ENCODE data around the gene GALNT10. TPM values are rescaled to one million over a fixed set of nuclear protein-coding genes. Genes with fewer than 3 reads are reported as not detected.

Gene GALNT10
- total RNA-seq, 1 experiment from 2014 or later, result 27.8 TPM

- H3K4me3 ChIP-seq (replicated peaks in 1 of 2; ENCODE audit: low read depth in 1 of 2, low read length in 2 of 2), result no peak overlapping the region
- RAD21 ChIA-PET (ENCODE audit: low non-redundant PET in 1 of 2, low total read pairs in 2 of 2, uncharacterized antibody in 2 of 2, unreplicated experiment in 2 of 2), result no interaction called here
- H3K9me2 ChIP-seq (ENCODE audit: insufficient read depth), result no peaks in the 10 kb centered on the region
- H3K27ac ChIP-seq (ENCODE audit: low read depth, low read length), result no peak overlapping the region
- BruUV-seq (replicated peaks), result no TSS peak
- H3K9ac ChIP-seq (ENCODE audit: low read length), result no peak overlapping the region
- ATAC-seq (no peak), DNase-seq (ENCODE audit: low read depth, low spot score) (no peak)
- intact Hi-C loops (cut with micrococcal nuclease), result no loop called here
- no peak for TF ChIP-seq TCF7L2 (IDR thresholded peaks at IDR 0.05; ENCODE audit: borderline replicate concordance, extremely low read depth, insufficient read depth, insufficient read length)
- TF ChIP-seq POLR2AphosphoS5 (IDR thresholded peaks at IDR 0.05; ENCODE audit: low read depth, low read length), result no peak
- no peak for TF ChIP-seq FOSL1 (IDR thresholded peaks at IDR 0.05; ENCODE audit: low read depth)
- TF ChIP-seq REST (IDR thresholded peaks at IDR 0.05; ENCODE audit: low read depth), result no peak
- TF ChIP-seq EZH2phosphoT487 (IDR thresholded peaks at IDR 0.05; ENCODE audit: borderline replicate concordance), result no peak
- TF ChIP-seq POLR2A (IDR thresholded peaks at IDR 0.05; ENCODE audit: borderline replicate concordance, extremely low read depth, insufficient read depth, insufficient read length), result no peak
- no peak for TF ChIP-seq SP1 (IDR thresholded peaks at IDR 0.05; ENCODE audit: low read depth)
- no peak for TF ChIP-seq ELF1 (IDR thresholded peaks at IDR 0.05; ENCODE audit: borderline replicate concordance, low read depth)
- no peak for TF ChIP-seq CTCF (IDR thresholded peaks at IDR 0.05 in 2 of 3, conservative IDR thresholded peaks at IDR 0.05 in 1 of 3; ENCODE audit: borderline replicate concordance in 1 of 3, insufficient read depth in 1 of 3, low read depth in 2 of 3, low read length in 2 of 3)
- no peak for TF ChIP-seq MAX (IDR thresholded peaks at IDR 0.05)
- TF ChIP-seq ZNF274 (IDR thresholded peaks at IDR 0.05; ENCODE audit: low read depth, low read length), result no peak
- H4K20me1 ChIP-seq (ENCODE audit: insufficient read depth), result no peaks in the 10 kb centered on the region
- H2AFZ ChIP-seq (ENCODE audit: low read depth, low read length, poor library complexity, severe bottlenecking), result no peak overlapping the region
- CTCF ChIA-PET, result no interaction called here
- H3K36me3 ChIP-seq (ENCODE audit: control insufficient read depth in 1 of 2, insufficient read depth in 2 of 2, low read length in 2 of 2), result no peaks in the 10 kb centered on the region
- H3K4me2 ChIP-seq (ENCODE audit: low read length), result no peak overlapping the region
- POLR2A ChIA-PET, result no interaction called here
- H3K9me3 ChIP-seq (ENCODE audit: control insufficient read depth in 1 of 2, insufficient read depth in 1 of 2, low read depth in 1 of 2, low read length in 2 of 2), result no peaks in the 10 kb centered on the region
- H3K4me1 ChIP-seq (ENCODE audit: control insufficient read depth in 1 of 2, insufficient read depth in 2 of 2, low read length in 2 of 2), result no peaks in the 10 kb centered on the region
- no peaks in the 10 kb centered on the region for H3K79me2 ChIP-seq (ENCODE audit: insufficient read depth, low read length)
- H3K27me3 ChIP-seq (ENCODE audit: insufficient read depth, low read length), result no peaks in the 10 kb centered on the region
These were observed 125.2 kb downstream of the GALNT10 start for GRCh38 chr5:154315756-154316155.

Data from HCT116 (cell line).